Subcutaneous adipose tissue (tissue), 4 donors: ENCODE results near the gene RDX. TPM values are rescaled to one million over a fixed set of nuclear protein-coding genes. Genes with fewer than 3 reads are reported as not detected.

Experiments used
- total RNA-seq, 4 donors: library from RNA; depleted of rRNA; stranded (reverse); fragments of >200 nt; gene quantifications; one replicate each; pipeline ENCODE4 v1.1.0, GENCODE V29; 2016
- TF ChIP-seq, protein P1 (sequence below): fragments of 450-650 bp; IDR thresholded peaks from one replicate; pipeline ENCODE4 v1.5.1; 2016; ENCODE audit warnings: low read depth, mild to moderate bottlenecking, control low read depth, antibody characterized with exemption, moderate library complexity

Gene RDX
- total RNA-seq, 4 donors from 2014 or later: 74.9 to 169 (median 106) TPM

GRCh38 chr11:110190885-110191284, 105.5 kb downstream of the RDX start:
- TF ChIP-seq, protein P1, sequence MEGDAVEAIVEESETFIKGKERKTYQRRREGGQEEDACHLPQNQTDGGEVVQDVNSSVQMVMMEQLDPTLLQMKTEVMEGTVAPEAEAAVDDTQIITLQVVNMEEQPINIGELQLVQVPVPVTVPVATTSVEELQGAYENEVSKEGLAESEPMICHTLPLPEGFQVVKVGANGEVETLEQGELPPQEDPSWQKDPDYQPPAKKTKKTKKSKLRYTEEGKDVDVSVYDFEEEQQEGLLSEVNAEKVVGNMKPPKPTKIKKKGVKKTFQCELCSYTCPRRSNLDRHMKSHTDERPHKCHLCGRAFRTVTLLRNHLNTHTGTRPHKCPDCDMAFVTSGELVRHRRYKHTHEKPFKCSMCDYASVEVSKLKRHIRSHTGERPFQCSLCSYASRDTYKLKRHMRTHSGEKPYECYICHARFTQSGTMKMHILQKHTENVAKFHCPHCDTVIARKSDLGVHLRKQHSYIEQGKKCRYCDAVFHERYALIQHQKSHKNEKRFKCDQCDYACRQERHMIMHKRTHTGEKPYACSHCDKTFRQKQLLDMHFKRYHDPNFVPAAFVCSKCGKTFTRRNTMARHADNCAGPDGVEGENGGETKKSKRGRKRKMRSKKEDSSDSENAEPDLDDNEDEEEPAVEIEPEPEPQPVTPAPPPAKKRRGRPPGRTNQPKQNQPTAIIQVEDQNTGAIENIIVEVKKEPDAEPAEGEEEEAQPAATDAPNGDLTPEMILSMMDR: no peak

DNA sequence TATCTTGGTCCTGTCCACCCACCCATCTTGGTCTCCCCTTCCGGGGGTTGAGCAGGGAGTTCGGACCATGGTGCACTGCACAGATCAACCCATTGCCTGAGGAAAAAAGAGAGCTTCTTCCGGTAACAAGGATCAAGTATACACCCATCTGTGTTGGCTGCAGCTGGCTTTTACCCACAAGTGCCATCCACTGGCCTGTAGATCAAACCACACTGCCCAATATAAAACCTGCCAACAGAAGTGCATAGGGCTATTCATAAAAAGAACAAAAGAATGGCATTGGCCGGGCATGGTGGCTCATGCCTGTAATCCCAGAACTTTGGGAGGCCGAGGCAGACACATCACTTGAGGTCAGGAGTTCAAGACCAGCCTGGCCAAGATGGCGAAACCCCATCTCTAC, 108.7 kb downstream of the RDX start:
- TF ChIP-seq, protein P1: no peak

DNA sequence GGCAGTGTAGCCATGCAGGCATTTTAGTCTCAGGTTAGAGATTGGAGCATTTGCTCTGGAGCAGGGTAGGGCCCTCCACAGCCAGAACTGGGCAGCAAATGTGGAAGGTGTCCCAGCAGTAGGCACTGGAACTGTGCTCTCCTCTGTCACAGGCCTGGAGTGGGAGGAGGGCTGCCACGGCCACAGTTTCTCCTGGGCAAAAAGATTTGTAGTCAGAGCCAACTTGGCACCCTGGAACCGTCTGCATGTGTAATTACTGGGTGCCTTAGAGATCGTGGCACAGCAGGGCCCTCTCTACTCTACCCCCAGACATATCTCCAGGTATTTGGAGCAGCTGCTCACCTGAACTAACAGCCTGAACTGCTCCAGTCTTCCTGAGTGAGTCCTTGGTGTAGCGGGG, 109.5 kb downstream of the RDX start:
- TF ChIP-seq, protein P1: no peak

DNA sequence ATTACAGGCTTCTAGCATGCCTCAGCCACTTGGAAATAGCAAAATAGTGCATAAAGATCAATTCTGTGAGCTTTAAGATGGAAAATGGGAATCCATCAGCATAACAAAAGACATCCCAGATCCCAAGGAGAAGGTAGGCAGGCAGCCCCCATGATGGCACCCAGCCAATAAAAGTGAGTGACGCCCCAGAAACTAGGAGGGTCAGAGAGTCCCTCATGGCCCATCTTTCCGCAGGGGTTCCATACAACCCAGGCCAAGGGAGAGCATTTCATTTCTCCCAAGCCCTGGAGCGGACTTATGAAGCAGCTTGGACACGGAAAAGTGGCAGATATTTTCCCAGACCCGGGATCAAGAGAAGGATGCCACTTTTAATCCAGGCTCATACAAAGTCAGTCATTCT, 110.0 kb downstream of the RDX start:
- TF ChIP-seq, protein P1: no peak

DNA sequence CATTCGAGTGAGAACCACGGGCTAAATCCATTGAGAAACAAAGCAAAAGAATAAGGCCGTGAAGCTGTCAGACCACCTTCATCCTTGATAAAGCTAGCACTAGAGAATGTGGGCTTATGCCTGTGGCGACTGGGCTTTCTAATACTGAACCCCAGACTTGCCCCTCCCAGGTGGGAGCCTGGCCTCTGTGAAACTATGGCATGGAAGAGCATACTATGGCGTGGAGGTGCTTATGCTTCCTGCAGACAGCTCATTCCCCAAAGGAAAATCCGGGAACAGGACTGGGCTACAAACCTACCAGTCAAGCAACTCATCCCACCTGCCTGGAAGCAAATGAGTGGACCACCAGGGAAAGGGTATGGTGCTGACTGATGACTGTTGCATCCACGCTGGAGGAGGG, 110.8 kb downstream of the RDX start:
- TF ChIP-seq, protein P1: no peak

- TF ChIP-seq, protein P1: no peak
These were observed 111.3 kb downstream of the RDX start for GRCh38 chr11:110185121-110185591.

DNA sequence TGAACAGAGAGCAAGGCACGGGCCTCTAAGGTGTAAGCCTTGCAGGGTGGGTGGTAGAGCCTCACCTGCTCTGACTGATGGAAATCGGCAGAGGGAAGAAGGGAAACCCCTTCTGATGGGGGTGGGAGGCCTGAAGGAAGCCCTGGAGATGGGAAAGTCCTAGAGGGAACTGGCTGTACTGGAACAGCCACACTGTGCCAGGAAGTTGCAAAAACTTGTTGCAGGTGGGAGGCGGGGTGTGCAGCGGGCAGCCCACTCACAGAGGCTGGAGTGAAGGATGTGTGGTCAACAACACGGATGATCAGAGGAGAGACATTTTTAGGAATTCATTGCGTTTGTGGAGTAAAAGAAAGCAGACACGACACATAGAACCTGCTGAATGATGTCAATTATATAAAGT, 112.0 kb downstream of the RDX start:
- TF ChIP-seq, protein P1: no peak
